ENCODE results near the gene SUPT20HL2. TPM values are rescaled to one million over a fixed set of nuclear protein-coding genes. Genes with fewer than 3 reads are reported as not detected.

SUPT20HL2 gene
- total and polyA plus RNA-seq, 2 donors (not counting 1 experiment from before 2014, with no cell fraction given), result not detected

DNA sequence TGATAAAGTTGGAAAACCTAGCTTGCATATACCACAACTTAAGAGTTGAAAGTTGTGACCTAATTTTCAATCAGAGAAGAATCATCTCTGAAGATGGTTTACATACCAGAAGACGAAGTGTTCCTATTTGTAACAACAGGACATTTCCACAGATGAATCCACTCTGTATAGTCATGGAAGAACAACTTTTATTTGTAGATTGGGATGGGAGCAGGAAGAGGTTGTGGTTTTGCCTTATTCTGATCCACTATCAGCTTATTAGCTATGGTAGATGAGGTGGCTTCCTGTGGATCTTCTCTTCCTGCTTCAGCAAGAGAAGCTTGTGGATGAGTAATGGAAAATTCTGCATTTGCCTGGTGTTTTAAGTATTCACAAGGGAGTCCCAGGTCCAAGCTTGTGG, 27.9 kb upstream of the SUPT20HL2 start:
- Histone ChIP-seq H3K4me2 (replicated peaks; ENCODE audit: low read depth, low read length, poor library complexity, severe bottlenecking) (no peak overlapping the region), H4K20me1 (ENCODE audit: control insufficient read depth, insufficient read depth, low read length, poor library complexity, severe bottlenecking) (no peaks in the 10 kb centered on the region), H3K4me1 (ENCODE audit: control insufficient read depth in 2 of 2, insufficient read depth in 2 of 2, low read length in 2 of 2) (no peaks in the 10 kb centered on the region), H3K27ac (ENCODE audit: low read length in 2 of 2) (no peak overlapping the region), H3K27me3 (replicated peaks in 1 of 4; ENCODE audit: control extremely low read depth in 1 of 4, control insufficient read depth in 3 of 4, insufficient read depth in 4 of 4, low read length in 3 of 4) (peaks cover 0 to 4% (median 0%) of the 10 kb centered on the region in 4 experiments), H3K9me3 (ENCODE audit: control extremely low read depth in 1 of 3, control insufficient read depth in 2 of 3, insufficient read depth in 1 of 3, low read length in 2 of 3) (no peaks in the 10 kb centered on the region), H3K79me2 (ENCODE audit: control insufficient read depth, insufficient read depth, low read length) (no peaks in the 10 kb centered on the region), H3K9ac (ENCODE audit: low read length) (no peak overlapping the region), H3K36me3 (replicated peaks in 1 of 2; ENCODE audit: control extremely low read depth in 1 of 2, control insufficient read depth in 1 of 2, extremely low read depth in 1 of 2, insufficient read depth in 2 of 2, low read length in 1 of 2) (no peaks in the 10 kb centered on the region), H2AFZ (ENCODE audit: insufficient read depth, low read depth, low read length, poor library complexity, severe bottlenecking) (no peak overlapping the region), H3K4me3 (ENCODE audit: control extremely low read depth in 1 of 5, extremely low read depth in 1 of 5, insufficient read depth in 1 of 5, low read depth in 2 of 5, low read length in 4 of 5) (no peak overlapping the region)
- DNase-seq (no peak), ATAC-seq (ENCODE audit: low read depth) (no peak)
- H3K9me3 Mint-ChIP-seq (ENCODE audit: insufficient read depth), result no peaks in the 10 kb centered on the region
- no peak overlapping the region for H3K4me3 Mint-ChIP-seq
- WGBS (ENCODE audit: insufficient coverage), result no CpG with 5 or more reads among the region's 1 CpG
- intact Hi-C loops (cut with micrococcal nuclease), result no loop called here
- no peak overlapping the region for H3K27ac Mint-ChIP-seq
- H3K4me1 Mint-ChIP-seq, result peaks cover 5% of the 10 kb centered on the region
- peaks cover 7% of the 10 kb centered on the region for H3K27me3 Mint-ChIP-seq
- ChIA-PET CTCF (no interaction called here), POLR2A (no interaction called here)
- no peak for TF ChIP-seq EZH2 (IDR thresholded peaks at IDR 0.05; ENCODE audit: borderline replicate concordance, insufficient read depth, low read depth, low read length, poor library complexity, severe bottlenecking)
- TF ChIP-seq, protein P1, sequence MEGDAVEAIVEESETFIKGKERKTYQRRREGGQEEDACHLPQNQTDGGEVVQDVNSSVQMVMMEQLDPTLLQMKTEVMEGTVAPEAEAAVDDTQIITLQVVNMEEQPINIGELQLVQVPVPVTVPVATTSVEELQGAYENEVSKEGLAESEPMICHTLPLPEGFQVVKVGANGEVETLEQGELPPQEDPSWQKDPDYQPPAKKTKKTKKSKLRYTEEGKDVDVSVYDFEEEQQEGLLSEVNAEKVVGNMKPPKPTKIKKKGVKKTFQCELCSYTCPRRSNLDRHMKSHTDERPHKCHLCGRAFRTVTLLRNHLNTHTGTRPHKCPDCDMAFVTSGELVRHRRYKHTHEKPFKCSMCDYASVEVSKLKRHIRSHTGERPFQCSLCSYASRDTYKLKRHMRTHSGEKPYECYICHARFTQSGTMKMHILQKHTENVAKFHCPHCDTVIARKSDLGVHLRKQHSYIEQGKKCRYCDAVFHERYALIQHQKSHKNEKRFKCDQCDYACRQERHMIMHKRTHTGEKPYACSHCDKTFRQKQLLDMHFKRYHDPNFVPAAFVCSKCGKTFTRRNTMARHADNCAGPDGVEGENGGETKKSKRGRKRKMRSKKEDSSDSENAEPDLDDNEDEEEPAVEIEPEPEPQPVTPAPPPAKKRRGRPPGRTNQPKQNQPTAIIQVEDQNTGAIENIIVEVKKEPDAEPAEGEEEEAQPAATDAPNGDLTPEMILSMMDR (IDR thresholded peaks at IDR 0.05), result no peak

DNA sequence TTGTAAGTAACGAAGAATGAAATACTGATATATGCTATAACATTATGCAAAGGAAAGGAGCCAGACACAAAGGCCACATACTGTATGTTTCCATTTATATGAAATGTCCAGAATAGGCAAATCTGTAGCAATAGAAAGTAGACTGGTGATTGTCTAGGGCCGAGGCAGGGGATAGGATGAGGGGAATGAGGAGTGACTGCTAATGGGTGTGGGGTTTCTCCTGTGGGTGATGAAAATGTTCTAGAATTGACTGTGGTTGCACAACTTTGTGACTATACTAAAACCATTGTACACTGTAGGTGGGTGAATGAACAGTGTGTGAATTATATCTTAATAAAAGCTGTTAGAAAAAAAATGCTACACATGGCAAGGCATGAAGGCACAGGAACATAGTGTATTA, 26.6 kb upstream of the SUPT20HL2 start:
- POLR2A ChIA-PET, result no interaction called here
- Mint-ChIP-seq H3K4me3 (no peak overlapping the region), H3K27me3 (peaks cover 7% of the 10 kb centered on the region), H3K27ac (no peak overlapping the region), H3K9me3 (ENCODE audit: insufficient read depth) (no peaks in the 10 kb centered on the region), H3K4me1 (peaks cover 5% of the 10 kb centered on the region)
- Histone ChIP-seq H3K79me2 (ENCODE audit: control insufficient read depth, insufficient read depth, low read length) (no peaks in the 10 kb centered on the region), H3K9ac (ENCODE audit: low read length) (no peak overlapping the region), H3K36me3 (replicated peaks in 1 of 2; ENCODE audit: control extremely low read depth in 1 of 2, control insufficient read depth in 1 of 2, extremely low read depth in 1 of 2, insufficient read depth in 2 of 2, low read length in 1 of 2) (no peaks in the 10 kb centered on the region), H2AFZ (ENCODE audit: insufficient read depth, low read depth, low read length, poor library complexity, severe bottlenecking) (no peak overlapping the region), H3K9me3 (ENCODE audit: control extremely low read depth in 1 of 3, control insufficient read depth in 2 of 3, insufficient read depth in 1 of 3, low read length in 2 of 3) (no peaks in the 10 kb centered on the region), H3K4me1 (ENCODE audit: control insufficient read depth in 2 of 2, insufficient read depth in 2 of 2, low read length in 2 of 2) (no peaks in the 10 kb centered on the region), H3K27ac (ENCODE audit: low read length in 2 of 2) (no peak overlapping the region), H3K4me3 (ENCODE audit: control extremely low read depth in 1 of 5, extremely low read depth in 1 of 5, insufficient read depth in 1 of 5, low read depth in 2 of 5, low read length in 4 of 5) (no peak overlapping the region), H3K27me3 (replicated peaks in 1 of 4; ENCODE audit: control extremely low read depth in 1 of 4, control insufficient read depth in 3 of 4, insufficient read depth in 4 of 4, low read length in 3 of 4) (peaks cover 0 to 4% (median 0%) of the 10 kb centered on the region in 4 experiments), H3K4me2 (replicated peaks; ENCODE audit: low read depth, low read length, poor library complexity, severe bottlenecking) (no peak overlapping the region), H4K20me1 (ENCODE audit: control insufficient read depth, insufficient read depth, low read length, poor library complexity, severe bottlenecking) (no peaks in the 10 kb centered on the region)
- intact Hi-C loops (cut with micrococcal nuclease), result no loop called here
- TF ChIP-seq EZH2 (IDR thresholded peaks at IDR 0.05; ENCODE audit: borderline replicate concordance, insufficient read depth, low read depth, low read length, poor library complexity, severe bottlenecking), result no peak
- TF ChIP-seq, protein P1 (IDR thresholded peaks at IDR 0.05), result no peak
- no peak for ATAC-seq (ENCODE audit: low read depth)
- no peak for DNase-seq
- CTCF ChIA-PET, result no interaction called here
- no CpG with 5 or more reads among the region's 2 CpGs for WGBS (ENCODE audit: insufficient coverage)
